DOHH2 (cell line): ENCODE measurements around the gene TANGO2.

ENCODE experiments used
- H3F3A ChIP-seq: fragments of 200-600 bp; sonication (generic), shearing (Covaris generic); 2 replicates; pipeline ENCODE4 v1.6.0; 2016; ENCODE audit warnings: antibody characterized with exemption, mild to moderate bottlenecking; ENCODE audit not compliant: control insufficient read depth, insufficient read depth
- H3K27ac ChIP-seq: fragments of 200-600 bp; sonication (generic); 2 replicates; pipeline ENCODE4 v1.5.1; 2014; ENCODE audit warnings: low read depth, mild to moderate bottlenecking, low read length, moderate library complexity
- H3K27me3 ChIP-seq: fragments of 200-600 bp; sonication (generic); 2 replicates; pipeline ENCODE4 v1.6.1; 2014; ENCODE audit warnings: mild to moderate bottlenecking, low read length, mixed read lengths; ENCODE audit not compliant: control insufficient read depth
- H3K36me3 ChIP-seq: fragments of 200-600 bp; sonication (generic); 2 replicates; pipeline ENCODE4 v1.6.1; 2014; ENCODE audit warnings: mild to moderate bottlenecking, low read length, moderate library complexity, mixed read lengths; ENCODE audit not compliant: control insufficient read depth
- H3K4me1 ChIP-seq: fragments of 200-600 bp; sonication (generic); 2 replicates; pipeline ENCODE4 v1.6.1; 2014; ENCODE audit warnings: mild to moderate bottlenecking, low read length, mixed read lengths; ENCODE audit not compliant: control insufficient read depth
- H3K4me2 ChIP-seq: fragments of 200-600 bp; sonication (generic); 2 replicates; pipeline ENCODE4 v1.6.0; 2014; ENCODE audit warnings: mild to moderate bottlenecking, low read length, moderate library complexity
- H3K4me3 ChIP-seq: fragments of 200-600 bp; sonication (generic); 2 replicates; pipeline ENCODE4 v1.5.1; 2014; ENCODE audit warnings: mild to moderate bottlenecking, low read length, mixed read lengths
- H3K79me2 ChIP-seq: fragments of 200-600 bp; sonication (generic); 2 replicates; pipeline ENCODE4 v1.6.1; 2014; ENCODE audit warnings: mild to moderate bottlenecking, low read length, mixed read lengths; ENCODE audit not compliant: control insufficient read depth
- H3K9me2 ChIP-seq: fragments of 200-600 bp; sonication (generic); replicated peaks from 2 replicates; pipeline ENCODE4 v1.6.1; 2014; ENCODE audit warnings: mild to moderate bottlenecking, low read length, mixed read lengths; ENCODE audit not compliant: control insufficient read depth
- H3K9me3 ChIP-seq: fragments of 200-600 bp; sonication (generic); 2 replicates; pipeline ENCODE4 v1.6.1; 2014; ENCODE audit warnings: antibody characterized with exemption, low read length, mixed read lengths; ENCODE audit not compliant: control insufficient read depth, insufficient read depth
- H4K20me1 ChIP-seq: fragments of 200-600 bp; sonication (generic); 2 replicates; pipeline ENCODE4 v1.6.0; 2014; ENCODE audit warnings: low read depth, mild to moderate bottlenecking, antibody characterized with exemption, low read length, moderate library complexity; ENCODE audit not compliant: control insufficient read depth, insufficient read depth
- EZH2phosphoT487 ChIP-seq: fragments of 200-600 bp; sonication (generic); IDR thresholded peaks from 2 replicates; pipeline ENCODE4 v1.6.1; 2017; ENCODE audit warnings: borderline replicate concordance, mild to moderate bottlenecking, antibody characterized with exemption, low read length, moderate library complexity, mixed read lengths
- TF ChIP-seq, protein P1 (sequence below): fragments of 200-600 bp; sonication (generic); IDR thresholded peaks from one replicate; pipeline ENCODE4 v1.5.1; 2014; ENCODE audit warnings: antibody characterized with exemption, mild to moderate bottlenecking, low read depth, low read length; ENCODE audit not compliant: poor library complexity, severe bottlenecking

Gene TANGO2

DNA sequence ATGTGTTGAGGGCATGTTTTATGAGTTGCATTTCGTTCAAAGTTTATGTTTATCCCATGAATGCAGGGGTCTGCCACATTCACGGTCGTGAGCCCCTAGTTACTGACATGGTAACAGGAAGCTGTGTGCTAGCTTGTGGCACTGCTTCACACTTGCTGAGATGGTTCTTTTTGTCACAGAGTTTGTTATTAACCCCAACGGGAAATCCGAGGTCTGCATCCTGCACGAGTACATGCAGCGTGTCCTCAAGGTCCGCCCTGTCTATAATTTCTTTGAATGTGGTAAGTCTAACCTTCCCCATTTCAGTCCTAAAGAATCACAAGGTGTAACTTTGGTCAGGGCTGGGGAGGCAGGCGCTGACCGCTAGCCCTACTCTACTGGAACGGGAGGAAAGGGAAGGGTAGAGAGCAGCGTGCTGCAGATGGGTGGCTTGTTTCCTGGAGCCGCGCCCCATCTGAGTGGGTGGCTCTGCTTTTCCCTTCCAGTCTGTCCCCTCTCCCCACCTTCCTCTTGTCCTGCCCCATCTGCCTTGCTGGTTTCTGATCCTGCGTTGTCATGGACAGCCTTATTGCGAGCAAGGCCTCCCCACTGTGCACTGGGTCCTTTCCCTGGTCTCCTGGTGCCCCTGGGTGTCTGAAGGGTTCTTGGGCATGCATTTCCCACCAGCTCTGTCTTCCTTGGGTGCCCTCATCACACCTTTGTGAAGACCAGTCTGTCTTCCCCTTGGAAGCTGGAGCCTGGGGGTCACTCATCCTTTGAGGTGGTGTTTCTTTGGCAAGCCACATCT, 71.0 kb downstream of the TANGO2 start:
- Histone ChIP-seq H3K9me2 (no peaks in the 10 kb centered on the region), H3K4me3 (no peak overlapping the region), H3F3A (no peaks in the 10 kb centered on the region), H3K4me1 (no peaks in the 10 kb centered on the region), H4K20me1 (no peaks in the 10 kb centered on the region; the same call in 1 of the 2 replicates), H3K36me3 (peaks cover 99% of the 10 kb centered on the region), H3K9me3 (no peaks in the 10 kb centered on the region), H3K79me2 (peaks cover 28% of the 10 kb centered on the region), H3K27me3 (no peaks in the 10 kb centered on the region), H3K4me2 (no peak overlapping the region), H3K27ac (no peak overlapping the region)
- TF ChIP-seq, protein P1, sequence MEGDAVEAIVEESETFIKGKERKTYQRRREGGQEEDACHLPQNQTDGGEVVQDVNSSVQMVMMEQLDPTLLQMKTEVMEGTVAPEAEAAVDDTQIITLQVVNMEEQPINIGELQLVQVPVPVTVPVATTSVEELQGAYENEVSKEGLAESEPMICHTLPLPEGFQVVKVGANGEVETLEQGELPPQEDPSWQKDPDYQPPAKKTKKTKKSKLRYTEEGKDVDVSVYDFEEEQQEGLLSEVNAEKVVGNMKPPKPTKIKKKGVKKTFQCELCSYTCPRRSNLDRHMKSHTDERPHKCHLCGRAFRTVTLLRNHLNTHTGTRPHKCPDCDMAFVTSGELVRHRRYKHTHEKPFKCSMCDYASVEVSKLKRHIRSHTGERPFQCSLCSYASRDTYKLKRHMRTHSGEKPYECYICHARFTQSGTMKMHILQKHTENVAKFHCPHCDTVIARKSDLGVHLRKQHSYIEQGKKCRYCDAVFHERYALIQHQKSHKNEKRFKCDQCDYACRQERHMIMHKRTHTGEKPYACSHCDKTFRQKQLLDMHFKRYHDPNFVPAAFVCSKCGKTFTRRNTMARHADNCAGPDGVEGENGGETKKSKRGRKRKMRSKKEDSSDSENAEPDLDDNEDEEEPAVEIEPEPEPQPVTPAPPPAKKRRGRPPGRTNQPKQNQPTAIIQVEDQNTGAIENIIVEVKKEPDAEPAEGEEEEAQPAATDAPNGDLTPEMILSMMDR = no peak
- no peak for TF ChIP-seq EZH2phosphoT487

DNA sequence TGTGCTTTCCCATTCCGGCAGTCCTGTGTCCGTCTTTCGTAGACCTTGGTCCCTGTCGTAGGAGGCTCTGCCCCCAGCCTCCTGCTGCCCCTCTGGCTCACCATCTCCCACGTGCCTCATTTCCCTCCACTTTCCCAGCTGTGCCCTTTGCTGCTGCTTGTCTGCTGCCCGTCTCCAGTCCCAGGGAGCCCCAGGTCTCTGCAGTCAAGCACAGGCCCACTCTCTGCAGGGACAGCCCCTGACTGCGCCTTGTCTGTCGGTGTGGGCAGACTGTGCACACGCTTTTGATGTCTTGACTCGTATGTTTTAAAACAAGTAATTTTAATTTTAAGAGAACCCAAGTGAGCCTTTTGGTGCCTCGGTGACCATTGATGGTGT, 71.6 kb downstream of the TANGO2 start:
- no peaks in the 10 kb centered on the region for H3K4me1 ChIP-seq
- H3K36me3 ChIP-seq = peaks cover 99% of the 10 kb centered on the region
- H3K9me2 ChIP-seq = no peaks in the 10 kb centered on the region
- no peaks in the 10 kb centered on the region for H3K27me3 ChIP-seq
- H3K79me2 ChIP-seq = peaks cover 28% of the 10 kb centered on the region
- TF ChIP-seq, protein P1 = no peak
- no peak for TF ChIP-seq EZH2phosphoT487
- no peaks in the 10 kb centered on the region; the same call in 1 of the 2 replicates for H4K20me1 ChIP-seq
- H3K9me3 ChIP-seq = no peaks in the 10 kb centered on the region
- H3K27ac ChIP-seq = no peak overlapping the region
- no peak overlapping the region for H3K4me2 ChIP-seq
- H3K4me3 ChIP-seq = no peak overlapping the region
- H3F3A ChIP-seq = no peaks in the 10 kb centered on the region

DNA sequence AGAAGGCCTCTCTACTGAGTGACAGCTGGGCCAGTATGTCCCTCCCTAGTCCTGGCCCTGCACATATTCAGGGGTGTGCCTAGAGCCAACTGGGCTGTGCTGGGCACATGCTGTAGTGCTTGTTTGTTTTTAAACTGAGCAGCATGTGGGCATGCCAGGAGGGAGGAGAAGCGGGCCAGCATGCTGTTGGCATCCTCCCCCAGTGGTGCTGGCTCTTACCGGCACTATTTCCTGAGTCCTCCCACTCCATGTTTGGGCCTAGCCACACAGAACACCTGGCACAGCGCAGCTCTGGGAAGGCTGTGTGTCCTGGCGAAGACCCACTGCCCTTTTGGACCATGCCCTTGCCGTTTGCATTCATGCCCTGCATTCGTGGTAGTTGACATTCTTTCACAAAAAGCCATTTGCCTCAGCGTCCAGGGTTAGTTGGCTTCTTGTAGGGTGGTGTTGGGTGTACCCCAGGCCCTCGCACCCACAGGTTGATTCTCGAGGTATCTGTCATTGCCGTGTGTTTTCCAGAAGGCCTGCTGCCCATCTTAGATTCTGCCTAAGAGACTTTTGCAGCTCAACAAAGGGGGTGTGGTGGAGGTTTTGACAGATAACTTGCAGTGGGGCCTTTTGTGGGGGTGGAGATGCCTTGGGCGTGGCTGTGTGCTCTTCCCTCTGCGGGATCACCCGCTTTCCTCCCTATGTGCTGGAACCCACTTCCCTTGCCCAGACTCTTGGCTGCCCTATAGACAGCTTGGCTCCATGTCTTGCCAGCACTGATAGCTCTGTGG, 72.7 kb downstream of the TANGO2 start:
- no peaks in the 10 kb centered on the region for H3K9me2 ChIP-seq
- H3K4me2 ChIP-seq = no peak overlapping the region
- no peaks in the 10 kb centered on the region for H3K9me3 ChIP-seq
- peaks cover 25% of the 10 kb centered on the region for H3K79me2 ChIP-seq
- no peaks in the 10 kb centered on the region for H4K20me1 ChIP-seq
- no peaks in the 10 kb centered on the region for H3K27me3 ChIP-seq
- TF ChIP-seq EZH2phosphoT487 = no peak
- TF ChIP-seq, protein P1 = no peak
- H3K27ac ChIP-seq = no peak overlapping the region
- H3K4me1 ChIP-seq = no peaks in the 10 kb centered on the region
- no peaks in the 10 kb centered on the region for H3F3A ChIP-seq
- peaks cover 95% of the 10 kb centered on the region for H3K36me3 ChIP-seq
- no peak overlapping the region for H3K4me3 ChIP-seq
